AG10803 (cell line): ENCODE data around the gene RNU1-4.
"Not testable (repeated sequence)": the region's sequence is repeated elsewhere in the genome, so short reads cannot be mapped to it uniquely, and the experiment has no call there.

Experiments used
- DNase-seq: peaks from one replicate; pipeline ENCODE4 v3.0.0; 2010; ENCODE audit warnings: low read depth
- H3K4me3 ChIP-seq: 2 replicates; pipeline ENCODE4 v1.5.1; 2011; ENCODE audit warnings: mild to moderate bottlenecking, low read length, control low read depth
- CTCF ChIP-seq: conservative IDR thresholded peaks from 2 replicates; pipeline ENCODE4 v1.5.1; 2011; ENCODE audit warnings: mild to moderate bottlenecking, low read length, control low read depth, inconsistent platforms

Gene RNU1-4

DNA sequence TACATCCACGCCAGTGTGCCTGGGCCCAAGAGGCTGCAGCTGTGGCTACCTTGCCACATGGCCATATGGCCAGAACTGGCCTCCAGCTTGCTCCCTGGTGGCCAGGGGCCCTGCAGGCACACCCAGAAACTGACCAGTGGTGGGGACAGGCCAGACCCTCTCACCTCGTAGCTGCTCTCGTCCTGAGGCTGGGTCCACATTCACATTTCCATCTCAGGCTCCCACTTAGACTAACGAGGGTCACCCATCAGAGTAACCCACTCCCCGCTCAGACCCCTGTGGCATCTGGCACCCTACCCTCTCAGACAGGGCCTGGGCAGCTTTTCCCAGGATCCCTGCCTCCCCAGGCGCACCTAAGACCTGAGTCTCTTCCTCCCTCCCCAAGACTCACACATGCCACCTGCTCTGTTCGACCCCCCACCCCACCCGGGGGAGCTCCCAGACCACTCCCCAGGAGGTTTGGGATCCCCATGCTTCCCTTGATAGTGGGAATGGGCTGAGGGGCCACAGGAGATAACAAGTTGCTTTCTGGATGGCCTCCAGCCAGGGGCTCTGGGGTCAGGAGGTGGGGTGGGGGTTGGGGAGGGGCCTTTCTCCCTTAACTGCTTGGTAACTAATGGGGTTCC is 21.3 kb upstream of the RNU1-4 start:
- TF ChIP-seq CTCF, result no peak
- DNase-seq, result no peak
- no peak overlapping the region for H3K4me3 ChIP-seq

GRCh38 chr1:16719571-16720350 is 20.6 kb upstream of the RNU1-4 start:
- DNase-seq, result no peak
- no peak overlapping the region for H3K4me3 ChIP-seq
- TF ChIP-seq CTCF, result no peak

GRCh38 chr1:16720351-16721223 is 19.7 kb upstream of the RNU1-4 start:
- no peak overlapping the region for H3K4me3 ChIP-seq
- DNase-seq, result no peak
- TF ChIP-seq CTCF, result no peak

- no peak for TF ChIP-seq CTCF
- H3K4me3 ChIP-seq, result no peak overlapping the region
- no peak for DNase-seq
Measured at GRCh38 chr1:16721871-16722641, 18.3 kb upstream of the RNU1-4 start.

- no peak for TF ChIP-seq CTCF
- DNase-seq, result no peak
Measured at GRCh38 chr1:16724718-16725438, 15.4 kb upstream of the RNU1-4 start.

DNA sequence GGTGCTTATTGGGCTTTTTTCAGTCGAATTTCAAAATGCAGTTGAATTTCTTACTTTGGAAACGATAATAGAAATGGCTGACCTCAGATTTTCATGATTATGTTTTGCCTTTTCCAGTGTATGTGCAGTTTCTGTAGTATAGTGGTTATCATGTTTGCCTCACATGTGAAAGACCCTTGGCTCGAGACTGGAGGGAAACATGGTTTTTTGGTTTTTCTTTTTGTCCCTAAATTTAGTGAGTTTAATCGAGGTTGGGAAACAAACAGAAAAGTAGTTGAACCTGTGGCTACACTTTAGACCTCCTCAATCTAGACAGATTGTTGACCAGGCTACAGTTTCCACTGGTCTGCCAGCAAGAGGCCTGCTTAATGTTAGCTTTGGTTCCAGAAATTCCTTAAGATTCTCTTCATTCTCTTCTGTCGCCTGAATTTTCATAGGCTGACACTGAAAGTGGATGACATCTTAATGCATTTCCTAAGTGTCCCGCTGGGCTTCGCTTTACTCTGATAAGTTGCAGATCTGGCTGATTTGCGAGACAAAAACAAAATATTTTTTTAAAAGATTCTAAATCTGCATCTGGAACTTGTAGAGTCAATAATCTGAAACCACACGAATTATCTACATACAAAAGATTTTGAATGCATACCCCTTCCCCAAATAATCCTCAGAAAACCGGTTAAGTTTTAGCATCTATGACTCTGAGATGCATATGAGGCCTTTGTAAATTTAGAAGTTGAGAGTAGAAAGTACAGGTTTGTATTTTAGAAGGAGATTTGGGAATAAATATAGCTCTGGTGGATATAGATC is 14.7 kb upstream of the RNU1-4 start:
- DNase-seq, result not testable (repeated sequence)

More at GRCh38 chr1:16724718-16725438, 15.4 kb upstream of the RNU1-4 start:
- no peak overlapping the region for H3K4me3 ChIP-seq

More for the DNA sequence above, 14.7 kb upstream of the RNU1-4 start:
- H3K4me3 ChIP-seq, result not testable (repeated sequence)
